NT2/D1 (cell line): ENCODE results near the gene SLC44A3.

Experiments used
- SUZ12 ChIP-seq: IDR thresholded peaks from 2 replicates; pipeline ENCODE4 v1.6.1; 2011; ENCODE audit not compliant: insufficient read length, insufficient read depth; ENCODE audit errors: extremely low read depth
- YY1 ChIP-seq: IDR thresholded peaks from 2 replicates; pipeline ENCODE4 v1.6.1; 2011; ENCODE audit not compliant: insufficient read length, insufficient read depth
- ZNF274 ChIP-seq: IDR thresholded peaks from 2 replicates; pipeline ENCODE4 v1.6.1; 2011; ENCODE audit warnings: mild to moderate bottlenecking, low read depth, low read length

- TF ChIP-seq ZNF274 (no peak), YY1 (no peak), SUZ12 (no peak)
These were observed 47.9 kb upstream of the SLC44A3 start for GRCh38 chr1:94772230-94772641.
